ENCODE results near the gene TSC1.

- TF ChIP-seq CTCF (IDR thresholded peaks at IDR 0.05) = no peak
- no peak for TF ChIP-seq POLR2A (IDR thresholded peaks at IDR 0.05)
These were observed 64.1 kb downstream of the TSC1 start for GRCh38 chr9:132880324-132880661.
